ENCODE measurements around the gene GRAMD1B.

Gene GRAMD1B

DNA sequence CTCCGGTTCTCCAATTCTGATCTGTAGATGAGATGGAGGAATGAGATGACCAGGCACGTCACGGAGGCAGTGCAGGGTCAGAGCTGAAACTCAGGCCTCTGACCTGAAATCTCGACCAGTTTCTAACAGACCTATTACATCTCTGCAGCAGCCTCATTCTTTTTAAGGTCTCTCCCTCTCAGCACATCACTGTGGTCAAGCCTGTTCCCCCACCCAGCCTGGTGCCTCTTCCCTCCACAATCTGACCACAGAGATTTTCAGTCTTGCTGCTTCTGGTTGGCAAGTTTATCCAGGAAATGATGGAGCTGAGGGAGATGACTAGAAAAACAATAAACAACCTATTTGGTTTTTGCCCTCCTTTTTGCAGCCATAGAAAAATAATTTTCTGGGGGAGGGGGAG, 9.5 kb downstream of the GRAMD1B start:
- no peaks in the 10 kb centered on the region for H3K36me3 ChIP-seq (ENCODE audit: control insufficient read depth in 5 of 5, insufficient read depth in 5 of 5, low read length in 5 of 5)
- peaks cover 0 to 3% (median 0%) of the 10 kb centered on the region in 5 donors for H3K9me3 ChIP-seq (ENCODE audit: control insufficient read depth in 5 of 5, low read length in 5 of 5)
- no peak overlapping the region for H3K27ac ChIP-seq (ENCODE audit: low read depth, low read length)
- H3K27me3 ChIP-seq (ENCODE audit: control insufficient read depth in 5 of 5, insufficient read depth in 4 of 5, low read length in 5 of 5) = peaks cover 0 to 14% (median 4%) of the 10 kb centered on the region in 5 donors
- H3K9ac ChIP-seq (ENCODE audit: low read length in 5 of 5) = no peak overlapping the region
- no peaks in the 10 kb centered on the region for H3K4me1 ChIP-seq (ENCODE audit: control insufficient read depth in 5 of 5, insufficient read depth in 5 of 5, low read length in 5 of 5)
- no peak overlapping the region for H3K4me3 ChIP-seq (ENCODE audit: low read depth in 1 of 5, low read length in 5 of 5)

DNA sequence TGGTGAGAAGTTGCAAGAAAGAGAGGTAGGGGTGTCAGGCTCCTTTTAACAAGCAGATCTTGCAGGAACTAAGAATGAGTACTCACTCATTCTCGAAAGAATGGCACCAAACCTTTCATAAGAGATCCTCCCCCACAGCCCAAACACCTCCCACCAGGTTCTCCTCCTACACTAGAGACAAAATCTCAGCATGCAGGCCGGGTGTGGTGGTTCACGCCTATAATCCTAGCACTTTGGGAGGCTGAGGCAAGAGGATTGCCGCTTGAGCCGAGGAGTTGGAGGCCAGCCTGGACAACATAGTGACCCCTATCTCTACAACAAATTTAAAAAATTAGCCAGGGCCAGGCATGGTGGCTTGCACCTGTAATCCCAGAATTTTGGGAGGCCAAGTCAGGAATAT, 11.1 kb downstream of the GRAMD1B start:
- Histone ChIP-seq H3K27me3 (ENCODE audit: control insufficient read depth in 5 of 5, insufficient read depth in 4 of 5, low read length in 5 of 5) (peaks cover 0 to 13% (median 4%) of the 10 kb centered on the region in 5 donors), H3K4me1 (ENCODE audit: control insufficient read depth in 5 of 5, insufficient read depth in 5 of 5, low read length in 5 of 5) (no peaks in the 10 kb centered on the region), H3K36me3 (ENCODE audit: control insufficient read depth in 5 of 5, insufficient read depth in 5 of 5, low read length in 5 of 5) (no peaks in the 10 kb centered on the region)

DNA sequence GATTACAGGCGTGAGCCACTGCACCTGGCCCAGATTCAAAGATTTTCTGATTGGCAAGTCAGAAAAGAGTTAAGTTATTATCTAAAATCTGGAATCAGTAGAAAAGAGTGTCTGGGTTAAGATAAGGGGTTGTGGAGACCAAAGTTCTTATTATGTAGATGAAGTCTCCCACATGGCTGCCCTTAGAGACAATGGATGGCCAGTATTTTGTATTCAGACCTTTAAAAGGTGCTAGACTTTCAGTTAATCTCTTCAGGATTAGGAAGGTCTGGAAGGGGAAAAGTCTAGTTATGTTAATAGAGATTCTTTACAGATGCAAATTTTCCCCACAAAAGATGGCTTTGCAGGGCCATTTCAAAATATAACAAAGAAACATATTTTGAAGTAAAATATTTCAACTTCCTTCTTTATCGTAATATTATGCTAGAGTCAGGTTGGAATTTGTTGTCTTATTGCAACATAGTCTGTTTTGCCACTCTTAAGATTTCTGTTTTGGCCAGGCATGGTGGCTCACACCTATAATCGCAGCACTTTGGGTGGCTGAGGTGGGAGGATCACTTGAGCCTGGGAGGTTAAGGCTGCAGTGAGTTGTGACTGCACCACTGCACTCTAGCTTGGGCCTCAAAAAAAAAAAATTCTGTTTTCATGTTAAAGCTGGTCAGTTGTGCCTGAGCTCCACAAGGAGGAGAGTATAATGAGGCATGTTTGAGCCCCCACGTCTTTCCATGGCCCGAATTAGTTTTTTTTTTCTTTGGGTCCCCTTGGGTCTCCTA, 14.0 kb downstream of the GRAMD1B start:
- no peak overlapping the region for H3K27ac ChIP-seq (ENCODE audit: low read depth, low read length)
- H3K36me3 ChIP-seq (ENCODE audit: control insufficient read depth in 5 of 5, insufficient read depth in 5 of 5, low read length in 5 of 5) = no peaks in the 10 kb centered on the region

More for the DNA sequence above, 11.1 kb downstream of the GRAMD1B start:
- no peak overlapping the region for H3K9ac ChIP-seq (ENCODE audit: low read length in 5 of 5)
- H3K27ac ChIP-seq (ENCODE audit: low read depth, low read length) = no peak overlapping the region
- peaks cover 0 to 3% (median 0%) of the 10 kb centered on the region in 5 donors for H3K9me3 ChIP-seq (ENCODE audit: control insufficient read depth in 5 of 5, low read length in 5 of 5)
- H3K4me3 ChIP-seq (ENCODE audit: low read depth in 1 of 5, low read length in 5 of 5) = no peak overlapping the region

DNA sequence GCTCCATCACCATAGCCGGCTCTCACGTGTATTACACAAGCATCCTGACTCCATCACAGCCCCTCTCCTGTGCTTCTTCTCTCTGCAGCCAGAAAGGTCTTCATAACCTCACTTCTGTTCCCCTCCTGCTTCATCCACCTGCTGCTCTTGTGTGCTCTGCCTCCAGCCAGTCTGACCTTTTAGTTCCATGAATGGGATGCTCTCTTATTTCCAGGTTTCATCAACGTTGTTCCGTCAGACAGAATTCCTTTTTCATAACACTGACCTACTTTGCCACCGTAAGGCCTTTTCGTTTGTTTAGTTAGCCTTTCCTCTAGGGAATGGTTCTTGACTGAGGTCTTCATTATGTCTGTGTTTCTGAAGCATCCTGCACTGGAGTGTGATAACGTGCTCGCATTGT, 18.8 kb downstream of the GRAMD1B start:
- H3K4me1 ChIP-seq (ENCODE audit: control insufficient read depth in 5 of 5, insufficient read depth in 5 of 5, low read length in 5 of 5) = peaks cover 0 to 4% (median 0%) of the 10 kb centered on the region in 5 donors
- H3K9me3 ChIP-seq (ENCODE audit: control insufficient read depth in 5 of 5, low read length in 5 of 5) = no peaks in the 10 kb centered on the region
- no peak overlapping the region for H3K9ac ChIP-seq (ENCODE audit: low read length in 5 of 5)
- H3K27ac ChIP-seq (ENCODE audit: low read depth, low read length) = no peak overlapping the region
- no peaks in the 10 kb centered on the region for H3K27me3 ChIP-seq (ENCODE audit: control insufficient read depth in 5 of 5, insufficient read depth in 4 of 5, low read length in 5 of 5)
- H3K36me3 ChIP-seq (ENCODE audit: control insufficient read depth in 5 of 5, insufficient read depth in 5 of 5, low read length in 5 of 5) = no peaks in the 10 kb centered on the region
- H3K4me3 ChIP-seq (ENCODE audit: low read depth in 1 of 5, low read length in 5 of 5) = no peak overlapping the region

More for the DNA sequence above, 14.0 kb downstream of the GRAMD1B start:
- Histone ChIP-seq H3K9me3 (ENCODE audit: control insufficient read depth in 5 of 5, low read length in 5 of 5) (no peaks in the 10 kb centered on the region), H3K4me3 (ENCODE audit: low read depth in 1 of 5, low read length in 5 of 5) (no peak overlapping the region), H3K9ac (ENCODE audit: low read length in 5 of 5) (peak overlapping the region in 1 of 5 donors; percentile 11), H3K27me3 (ENCODE audit: control insufficient read depth in 5 of 5, insufficient read depth in 4 of 5, low read length in 5 of 5) (peaks cover 0 to 2% (median 0%) of the 10 kb centered on the region in 5 donors), H3K4me1 (ENCODE audit: control insufficient read depth in 5 of 5, insufficient read depth in 5 of 5, low read length in 5 of 5) (no peaks in the 10 kb centered on the region)

DNA sequence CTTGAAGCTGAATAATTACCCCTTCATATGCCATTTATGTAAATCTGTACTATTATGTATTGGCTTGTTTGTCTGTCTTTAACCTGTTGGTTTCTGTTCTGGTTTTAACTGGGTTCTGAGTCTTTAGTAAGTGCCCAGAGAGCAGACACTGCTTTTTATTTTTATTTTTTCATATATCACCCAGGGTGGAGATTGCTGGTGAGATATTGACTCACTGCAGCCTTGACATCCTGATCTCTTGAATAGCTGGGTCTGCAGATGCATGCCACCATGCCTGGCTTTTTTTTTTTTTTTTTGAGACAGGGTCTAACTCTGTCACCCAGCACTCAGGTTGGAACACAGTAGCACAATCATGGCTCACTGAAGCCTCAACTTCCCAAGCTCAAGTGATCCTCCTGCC, 19.4 kb downstream of the GRAMD1B start:
- no peaks in the 10 kb centered on the region for H3K27me3 ChIP-seq (ENCODE audit: control insufficient read depth in 5 of 5, insufficient read depth in 4 of 5, low read length in 5 of 5)
- no peaks in the 10 kb centered on the region for H3K9me3 ChIP-seq (ENCODE audit: control insufficient read depth in 5 of 5, low read length in 5 of 5)
- H3K4me1 ChIP-seq (ENCODE audit: control insufficient read depth in 5 of 5, insufficient read depth in 5 of 5, low read length in 5 of 5) = peaks cover 0 to 10% (median 3%) of the 10 kb centered on the region in 5 donors
- no peaks in the 10 kb centered on the region for H3K36me3 ChIP-seq (ENCODE audit: control insufficient read depth in 5 of 5, insufficient read depth in 5 of 5, low read length in 5 of 5)
- no peak overlapping the region for H3K9ac ChIP-seq (ENCODE audit: low read length in 5 of 5)
- no peak overlapping the region for H3K27ac ChIP-seq (ENCODE audit: low read depth, low read length)
- H3K4me3 ChIP-seq (ENCODE audit: low read depth in 1 of 5, low read length in 5 of 5) = no peak overlapping the region

DNA sequence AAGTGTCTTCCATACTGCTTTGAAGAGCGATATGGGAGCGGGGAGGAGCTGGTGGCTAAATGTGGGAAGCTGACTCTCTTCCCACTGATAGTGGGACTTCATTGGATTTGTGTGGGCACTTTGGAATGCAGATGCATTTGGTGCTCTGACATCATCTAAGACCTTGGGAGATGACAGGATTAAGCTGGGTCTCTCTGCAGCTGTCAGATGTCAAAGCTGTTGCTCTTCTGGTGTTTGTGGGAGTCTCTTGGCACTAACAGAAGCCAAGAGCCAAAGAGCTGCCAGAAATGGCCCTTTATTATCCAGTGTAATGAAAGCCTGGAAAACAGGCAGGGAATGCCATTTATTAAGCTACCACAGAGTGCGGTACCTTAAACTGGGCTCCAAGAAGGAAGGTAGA, 20.6 kb downstream of the GRAMD1B start:
- no peaks in the 10 kb centered on the region for H3K27me3 ChIP-seq (ENCODE audit: control insufficient read depth in 5 of 5, insufficient read depth in 4 of 5, low read length in 5 of 5)
- peaks cover 0 to 12% (median 4%) of the 10 kb centered on the region in 5 donors for H3K4me1 ChIP-seq (ENCODE audit: control insufficient read depth in 5 of 5, insufficient read depth in 5 of 5, low read length in 5 of 5)
- no peaks in the 10 kb centered on the region for H3K36me3 ChIP-seq (ENCODE audit: control insufficient read depth in 5 of 5, insufficient read depth in 5 of 5, low read length in 5 of 5)
- no peak overlapping the region for H3K27ac ChIP-seq (ENCODE audit: low read depth, low read length)
- H3K4me3 ChIP-seq (ENCODE audit: low read depth in 1 of 5, low read length in 5 of 5) = no peak overlapping the region
- H3K9me3 ChIP-seq (ENCODE audit: control insufficient read depth in 5 of 5, low read length in 5 of 5) = no peaks in the 10 kb centered on the region
- H3K9ac ChIP-seq (ENCODE audit: low read length in 5 of 5) = no peak overlapping the region

DNA sequence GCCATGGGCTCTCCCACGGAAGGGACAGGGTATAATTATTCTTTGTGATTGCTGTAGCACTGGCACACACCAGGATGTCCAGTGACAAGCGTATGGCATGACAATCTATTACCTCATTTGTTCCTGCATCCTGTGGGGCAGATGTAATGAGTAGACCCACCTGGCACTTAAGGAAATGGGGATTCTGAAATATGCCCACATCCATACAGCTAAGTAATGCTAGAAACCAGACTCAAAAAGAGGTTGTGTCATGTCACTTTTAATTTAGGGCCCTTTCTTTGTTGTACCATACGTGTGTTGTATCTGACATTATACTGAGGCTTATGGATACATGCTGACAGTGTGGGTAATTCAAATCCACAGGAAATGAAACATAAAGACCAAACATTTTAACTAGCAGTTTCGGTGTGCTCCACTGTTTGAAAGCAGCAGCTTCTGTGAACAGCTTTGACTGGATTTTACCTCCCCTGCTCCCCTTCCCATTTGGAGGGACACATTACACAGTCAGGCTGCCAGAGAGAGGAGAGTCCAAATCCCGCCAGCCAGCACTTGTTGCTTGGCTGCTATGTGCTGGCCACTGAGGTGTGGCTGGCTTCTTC, 21.2 kb downstream of the GRAMD1B start:
- Histone ChIP-seq H3K27ac (ENCODE audit: low read depth, low read length) (no peak overlapping the region), H3K4me3 (ENCODE audit: low read depth in 1 of 5, low read length in 5 of 5) (no peak overlapping the region), H3K9ac (ENCODE audit: low read length in 5 of 5) (no peak overlapping the region), H3K9me3 (ENCODE audit: control insufficient read depth in 5 of 5, low read length in 5 of 5) (no peaks in the 10 kb centered on the region), H3K4me1 (ENCODE audit: control insufficient read depth in 5 of 5, insufficient read depth in 5 of 5, low read length in 5 of 5) (peaks cover 0 to 12% (median 4%) of the 10 kb centered on the region in 5 donors), H3K36me3 (ENCODE audit: control insufficient read depth in 5 of 5, insufficient read depth in 5 of 5, low read length in 5 of 5) (no peaks in the 10 kb centered on the region), H3K27me3 (ENCODE audit: control insufficient read depth in 5 of 5, insufficient read depth in 4 of 5, low read length in 5 of 5) (no peaks in the 10 kb centered on the region)

DNA sequence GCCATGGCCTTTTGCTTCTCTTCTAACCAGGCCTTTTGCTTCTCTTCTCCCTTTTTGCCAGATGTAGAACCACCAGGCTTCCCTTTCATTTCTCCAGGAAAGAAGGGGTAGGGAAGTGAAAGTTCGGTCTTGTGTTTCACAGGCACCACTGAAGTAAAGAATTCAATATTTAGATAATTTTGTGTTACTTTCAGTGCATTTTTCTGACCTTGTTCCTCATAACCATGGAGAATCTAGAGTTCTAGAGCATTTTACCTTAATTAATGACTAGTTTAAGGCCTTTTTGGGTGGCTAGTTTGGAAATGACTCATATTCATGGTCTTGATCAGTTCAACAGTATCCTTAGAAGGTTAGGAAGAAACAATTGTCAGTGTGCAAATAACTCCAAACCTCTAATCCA, 22.7 kb downstream of the GRAMD1B start:
- H3K27ac ChIP-seq (ENCODE audit: low read depth, low read length) = no peak overlapping the region
- no peak overlapping the region for H3K9ac ChIP-seq (ENCODE audit: low read length in 5 of 5)
- H3K4me1 ChIP-seq (ENCODE audit: control insufficient read depth in 5 of 5, insufficient read depth in 5 of 5, low read length in 5 of 5) = peaks cover 0 to 23% (median 8%) of the 10 kb centered on the region in 5 donors
- H3K4me3 ChIP-seq (ENCODE audit: low read depth in 1 of 5, low read length in 5 of 5) = no peak overlapping the region
- H3K27me3 ChIP-seq (ENCODE audit: control insufficient read depth in 5 of 5, insufficient read depth in 4 of 5, low read length in 5 of 5) = no peaks in the 10 kb centered on the region
- no peaks in the 10 kb centered on the region for H3K9me3 ChIP-seq (ENCODE audit: control insufficient read depth in 5 of 5, low read length in 5 of 5)
- H3K36me3 ChIP-seq (ENCODE audit: control insufficient read depth in 5 of 5, insufficient read depth in 5 of 5, low read length in 5 of 5) = no peaks in the 10 kb centered on the region

DNA sequence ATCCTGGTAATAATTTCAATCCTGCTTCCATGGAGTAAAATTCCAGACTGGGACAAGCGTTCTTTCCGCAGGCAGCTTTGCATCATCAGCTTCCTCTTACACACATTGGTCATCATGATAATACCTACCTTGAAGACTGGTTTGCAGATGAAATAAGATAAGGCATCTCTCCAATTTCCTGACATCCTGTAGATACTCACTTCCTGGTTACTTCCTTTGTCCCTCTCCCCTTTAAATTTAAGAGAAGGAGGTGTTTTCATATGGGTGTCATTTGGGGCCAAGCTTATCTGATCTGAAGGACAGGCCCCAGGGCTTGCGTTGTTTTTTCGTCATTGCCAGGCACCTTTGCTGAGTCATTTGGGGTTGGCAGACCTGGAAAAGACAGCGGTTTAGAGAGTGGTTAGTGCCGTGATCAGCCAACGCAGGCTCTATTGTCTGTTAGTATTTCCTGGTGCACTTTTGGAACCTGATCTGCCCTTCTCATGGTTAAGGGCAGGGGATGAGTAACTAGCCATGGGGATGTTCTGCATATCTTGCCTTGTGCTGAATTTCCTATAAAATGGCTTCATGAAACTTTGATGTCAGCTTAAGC, 24.1 kb downstream of the GRAMD1B start:
- Histone ChIP-seq H3K27me3 (ENCODE audit: control insufficient read depth in 5 of 5, insufficient read depth in 4 of 5, low read length in 5 of 5) (no peaks in the 10 kb centered on the region), H3K36me3 (ENCODE audit: control insufficient read depth in 5 of 5, insufficient read depth in 5 of 5, low read length in 5 of 5) (no peaks in the 10 kb centered on the region), H3K4me3 (ENCODE audit: low read depth in 1 of 5, low read length in 5 of 5) (no peak overlapping the region), H3K9me3 (ENCODE audit: control insufficient read depth in 5 of 5, low read length in 5 of 5) (no peaks in the 10 kb centered on the region), H3K27ac (ENCODE audit: low read depth, low read length) (no peak overlapping the region), H3K4me1 (ENCODE audit: control insufficient read depth in 5 of 5, insufficient read depth in 5 of 5, low read length in 5 of 5) (peaks cover 0 to 29% (median 12%) of the 10 kb centered on the region in 5 donors), H3K9ac (ENCODE audit: low read length in 5 of 5) (no peak overlapping the region)

DNA sequence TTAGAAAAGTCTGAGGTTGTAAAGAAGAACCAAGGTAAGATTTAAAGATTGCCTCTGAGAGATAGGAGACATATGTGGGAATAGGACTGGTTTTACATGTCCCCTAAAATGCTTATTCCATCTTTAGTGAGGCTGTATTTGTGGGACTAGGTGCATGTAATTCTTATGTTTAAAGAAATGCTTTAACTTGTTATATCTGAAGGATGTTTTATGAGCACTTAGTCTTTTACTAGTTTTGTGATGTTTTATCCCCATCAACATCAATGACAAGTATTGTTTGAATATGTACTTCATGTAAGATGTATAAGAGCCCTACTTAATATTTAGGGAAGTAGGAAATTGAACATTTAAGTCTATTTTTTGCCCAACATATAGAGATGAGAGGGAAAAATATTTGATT, 24.7 kb downstream of the GRAMD1B start:
- Histone ChIP-seq H3K9ac (ENCODE audit: low read length in 5 of 5) (no peak overlapping the region), H3K4me1 (ENCODE audit: control insufficient read depth in 5 of 5, insufficient read depth in 5 of 5, low read length in 5 of 5) (peaks cover 0 to 29% (median 12%) of the 10 kb centered on the region in 5 donors), H3K9me3 (ENCODE audit: control insufficient read depth in 5 of 5, low read length in 5 of 5) (no peaks in the 10 kb centered on the region), H3K4me3 (ENCODE audit: low read depth in 1 of 5, low read length in 5 of 5) (no peak overlapping the region), H3K27me3 (ENCODE audit: control insufficient read depth in 5 of 5, insufficient read depth in 4 of 5, low read length in 5 of 5) (no peaks in the 10 kb centered on the region), H3K27ac (ENCODE audit: low read depth, low read length) (no peak overlapping the region), H3K36me3 (ENCODE audit: control insufficient read depth in 5 of 5, insufficient read depth in 5 of 5, low read length in 5 of 5) (no peaks in the 10 kb centered on the region)

Data from subcutaneous abdominal adipose tissue (tissue), 5 donors.